Panc1 (cell line): ENCODE results near the gene MCF2L2.

Experiments used
- CTCF ChIP-seq: fragments of 450-650 bp; IDR thresholded peaks from 2 replicates; pipeline ENCODE4 v1.5.1; 2017; ENCODE audit warnings: mild to moderate bottlenecking
- POLR2AphosphoS5 ChIP-seq: IDR thresholded peaks from 2 replicates; pipeline ENCODE4 v1.6.1; 2012; ENCODE audit warnings: mild to moderate bottlenecking, low read depth, low read length, moderate library complexity
- REST ChIP-seq, 2 experiments: IDR thresholded peaks; 2 replicates each; pipeline ENCODE4 v1.6.1; 2011 to 2012; ENCODE audit warnings: low read depth in 2 of 2, control low read depth in 1 of 2, low read length in 1 of 2, mild to moderate bottlenecking in 1 of 2, moderate library complexity in 1 of 2; ENCODE audit not compliant: insufficient read depth in 1 of 2
- SIN3A ChIP-seq: IDR thresholded peaks from 2 replicates; pipeline ENCODE4 v1.6.1; 2012; ENCODE audit warnings: low read depth, mild to moderate bottlenecking, low read length, moderate library complexity, borderline replicate concordance; ENCODE audit not compliant: insufficient read depth
- TCF7L2 ChIP-seq: IDR thresholded peaks from 2 replicates; pipeline ENCODE4 v1.6.1; 2011; ENCODE audit warnings: mild to moderate bottlenecking, low read depth, low read length, inconsistent platforms

- no peak for TF ChIP-seq CTCF
- no peak for TF ChIP-seq REST (IDR thresholded peaks at IDR 0.05; ENCODE audit: insufficient read depth in 1 of 2, low read depth in 2 of 2, low read length in 1 of 2)
- no peak for TF ChIP-seq SIN3A
- no peak for TF ChIP-seq POLR2AphosphoS5
- no peak for TF ChIP-seq TCF7L2
Measured at GRCh38 chr3:183197734-183198133, 230.7 kb downstream of the MCF2L2 start.
